SK-N-SH (cell line): ENCODE results near the gene CEP95. TPM values are rescaled to one million over a fixed set of nuclear protein-coding genes. Genes with fewer than 3 reads are reported as not detected.

Source experiments
- CTCF ChIA-PET: fragments of 300-600, 350-600 bp; formaldehyde crosslinking; extraction: SDS; loops from one replicate; lab custom pipeline; 2021; lab: Yijun Ruan, JAX
- POLR2A ChIA-PET: fragments of 350-600 bp; sonication (Branson Sonifier 250); formaldehyde crosslinking; extraction: SDS; loops from one replicate; lab custom pipeline; 2020; ENCODE audit warnings: antibody characterized with exemption, inconsistent platforms; lab: Yijun Ruan, JAX
- DNase-seq: peaks from one replicate; pipeline ENCODE4 v3.0.0; 2012
- H2AFZ ChIP-seq: fragments of 200-600 bp; sonication (generic); 2 replicates; pipeline ENCODE4 v1.8.1; 2016; ENCODE audit warnings: antibody characterized with exemption, mild to moderate bottlenecking, low read depth
- H3F3A ChIP-seq: fragments of 200-600 bp; sonication (generic); replicated peaks from 2 replicates; pipeline ENCODE3; 2016; ENCODE audit warnings: antibody characterized with exemption, mild to moderate bottlenecking; ENCODE audit not compliant: insufficient read depth
- H3K27ac ChIP-seq, 2 experiments: fragments of 200-500 bp in 1 of 2; fragments of 200-600 bp in 1 of 2; sonication (Bioruptor generic) in 1 of 2; sonication (generic), shearing (Covaris generic) in 1 of 2; 2 replicates each; pipeline versions ENCODE4 v1.5.1 to v1.6.1; 2014 to 2016; ENCODE audit warnings: low read depth in 2 of 2, inconsistent platforms in 1 of 2, low read length in 1 of 2, mild to moderate bottlenecking in 1 of 2, mixed read lengths in 1 of 2
- H3K27me3 ChIP-seq: fragments of 200-600 bp; sonication (generic), shearing (Covaris generic); 2 replicates; pipeline ENCODE4 v1.6.1; 2016; ENCODE audit warnings: mixed run types; ENCODE audit not compliant: insufficient read depth
- H3K36me3 ChIP-seq, 2 experiments: fragments of 200-500 bp in 1 of 2; fragments of 200-600 bp in 1 of 2; sonication (Bioruptor generic) in 1 of 2; sonication (generic) in 1 of 2; replicated peaks in 1 of 2; 2 replicates each; pipeline versions ENCODE3 to v1.5.1; 2014 to 2016; ENCODE audit warnings: low read length in 1 of 2, mild to moderate bottlenecking in 1 of 2; ENCODE audit not compliant: insufficient read depth in 2 of 2, control insufficient read depth in 1 of 2
- H3K4me1 ChIP-seq, 2 experiments: fragments of 200-500 bp in 1 of 2; fragments of 200-600 bp in 1 of 2; sonication (Bioruptor generic) in 1 of 2; sonication (generic), shearing (Covaris generic) in 1 of 2; 2 replicates each; pipeline versions ENCODE4 v1.5.1 to v1.6.1; 2014 to 2016; ENCODE audit warnings: low read depth in 1 of 2, low read length in 1 of 2, mixed run types in 1 of 2; ENCODE audit not compliant: insufficient read depth in 2 of 2, control insufficient read depth in 1 of 2
- H3K4me2 ChIP-seq: fragments of 200-600 bp; sonication (generic), shearing (Covaris generic); 2 replicates; pipeline ENCODE4 v1.6.1; 2017; ENCODE audit warnings: mixed run types
- H3K4me3 ChIP-seq, 2 experiments: fragments of 200-500 bp in 1 of 2; fragments of 200-600 bp in 1 of 2; sonication (Bioruptor generic) in 1 of 2; sonication (generic), shearing (Covaris generic) in 1 of 2; 2 replicates each; pipeline versions ENCODE4 v1.5.1 to v1.8.1; 2014 to 2016; ENCODE audit warnings: low read depth in 2 of 2, inconsistent platforms in 1 of 2, low read length in 1 of 2, mild to moderate bottlenecking in 1 of 2, mixed read lengths in 1 of 2, moderate library complexity in 1 of 2
- H3K79me2 ChIP-seq: fragments of 200-600 bp; sonication (generic); 2 replicates; pipeline ENCODE4 v1.8.1; 2017; ENCODE audit warnings: mild to moderate bottlenecking; ENCODE audit not compliant: insufficient read depth
- H3K9ac ChIP-seq: fragments of 200-600 bp; sonication (generic); 2 replicates; pipeline ENCODE4 v1.6.1; 2017; ENCODE audit warnings: mixed run types
- H3K9me2 ChIP-seq: fragments of 200-600 bp; sonication (generic); 2 replicates; pipeline ENCODE4 v1.6.1; 2017; ENCODE audit warnings: mixed run types
- H3K9me3 ChIP-seq: fragments of 200-600 bp; sonication (generic); 2 replicates; pipeline ENCODE4 v1.6.1; 2017; ENCODE audit warnings: mixed run types, mild to moderate bottlenecking, moderate library complexity
- H4K20me1 ChIP-seq: fragments of 200-600 bp; sonication (generic); 2 replicates; pipeline ENCODE4 v1.6.1; 2017; ENCODE audit warnings: mild to moderate bottlenecking, mixed run types; ENCODE audit not compliant: insufficient read depth
- FOSL2 ChIP-seq: IDR thresholded peaks from 2 replicates; pipeline ENCODE4 v1.4.0; 2012; ENCODE audit warnings: low read depth, mild to moderate bottlenecking, moderate library complexity, borderline replicate concordance
- GATA2 ChIP-seq: sonication (generic); formaldehyde crosslinking; IDR thresholded peaks from 2 replicates; pipeline ENCODE4 v1.5.0; 2020; ENCODE audit warnings: mild to moderate bottlenecking, missing genetic modification reagents
- MEF2A ChIP-seq: IDR thresholded peaks from 2 replicates; pipeline ENCODE4 v1.4.0; 2012; ENCODE audit warnings: low read depth, borderline replicate concordance
- RCOR1 ChIP-seq: fragments of 150-350 bp; IDR thresholded peaks from 2 replicates; pipeline ENCODE4 v1.6.1; 2017; ENCODE audit warnings: antibody characterized with exemption, low read length
- TEAD4 ChIP-seq: IDR thresholded peaks from 2 replicates; pipeline ENCODE4 v1.4.0; 2012; ENCODE audit warnings: mild to moderate bottlenecking, borderline replicate concordance; ENCODE audit not compliant: insufficient read depth
- WGBS: methylation state at CpG from one replicate; pipeline ENCODE4 v1.1.6; 2017; ENCODE audit warnings: low lambda C conversion rate; 5-methylcytosine and 5-hydroxymethylcytosine counted together
- polyA plus RNA-seq, 3 experiments: library from polyadenylated mRNA; depleted of rRNA; stranded (reverse); fragments of >200 nt; gene quantifications; 2 replicates each; pipeline ENCODE4 v1.2.3, GENCODE V29; 2012
- TF ChIP-seq, protein P1 (sequence below): fragments of 200-600 bp; sonication (generic); IDR thresholded peaks from 2 replicates; pipeline ENCODE4 v1.6.1; 2017; ENCODE audit warnings: antibody characterized with exemption, mild to moderate bottlenecking, moderate library complexity
- TF ChIP-seq, protein P2 (sequence below): IDR thresholded peaks from 2 replicates; pipeline ENCODE4 v1.4.0; 2012; ENCODE audit warnings: low read depth
- TF ChIP-seq, protein P3 (sequence below): fragments of 150-350 bp; IDR thresholded peaks from 2 replicates; pipeline ENCODE4 v1.6.1; 2016; ENCODE audit warnings: mild to moderate bottlenecking, low read depth, low read length
- TF ChIP-seq, protein P4 (sequence below): IDR thresholded peaks from 2 replicates; pipeline ENCODE4 v1.4.0; 2012; ENCODE audit warnings: low read depth, borderline replicate concordance

The CEP95 gene
- polyA plus RNA-seq, 1 of the 3 experiments (the other 2 are of a cell fraction): 30.8 TPM

DNA sequence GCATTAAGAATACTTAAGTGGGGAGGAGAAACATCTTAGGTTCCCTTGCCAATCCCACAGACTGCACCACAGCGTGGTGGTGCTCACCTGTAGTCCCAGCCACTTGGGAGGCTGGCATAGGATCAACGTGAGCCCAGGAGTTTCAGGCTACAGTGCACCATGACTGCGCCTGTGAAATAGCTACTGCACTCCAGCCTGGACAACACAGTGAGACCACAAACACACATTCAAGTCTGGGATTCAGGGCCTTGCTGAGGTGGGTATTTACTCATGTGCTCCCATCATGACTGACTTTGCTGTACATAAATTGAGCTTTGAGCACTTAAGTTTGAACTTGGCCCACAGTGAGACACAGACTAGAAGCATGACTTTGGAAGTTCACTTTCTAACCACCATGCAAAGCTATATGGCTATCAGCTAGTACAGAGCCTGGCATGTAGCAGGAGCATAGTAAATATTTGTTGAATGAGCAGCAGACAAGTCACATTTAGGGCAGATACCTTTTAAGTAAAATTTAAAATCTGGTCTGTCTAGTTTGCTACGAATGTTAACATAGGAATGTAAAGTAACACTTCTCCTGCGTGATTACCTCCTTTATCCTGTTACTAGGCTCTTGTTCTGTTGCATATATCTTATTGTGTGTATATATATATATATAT lies 33.5 kb downstream of the CEP95 start:
- Histone ChIP-seq H3K27ac (no peak overlapping the region), H3K4me1 (no peaks in the 10 kb centered on the region), H3K79me2 (peaks cover 33% of the 10 kb centered on the region), H2AFZ (no peak overlapping the region), H3K9me2 (no peaks in the 10 kb centered on the region), H3K9me3 (no peaks in the 10 kb centered on the region), H3K4me2 (no peak overlapping the region), H3K9ac (no peak overlapping the region), H3K27me3 (no peaks in the 10 kb centered on the region), H3K36me3 (peaks cover 72 to 85% of the 10 kb centered on the region in 2 experiments), H4K20me1 (no peaks in the 10 kb centered on the region; the same call in 1 of the 2 replicates), H3F3A (peaks cover 93% of the 10 kb centered on the region), H3K4me3 (no peak overlapping the region)
- no peak for TF ChIP-seq FOSL2
- TF ChIP-seq, protein P1, sequence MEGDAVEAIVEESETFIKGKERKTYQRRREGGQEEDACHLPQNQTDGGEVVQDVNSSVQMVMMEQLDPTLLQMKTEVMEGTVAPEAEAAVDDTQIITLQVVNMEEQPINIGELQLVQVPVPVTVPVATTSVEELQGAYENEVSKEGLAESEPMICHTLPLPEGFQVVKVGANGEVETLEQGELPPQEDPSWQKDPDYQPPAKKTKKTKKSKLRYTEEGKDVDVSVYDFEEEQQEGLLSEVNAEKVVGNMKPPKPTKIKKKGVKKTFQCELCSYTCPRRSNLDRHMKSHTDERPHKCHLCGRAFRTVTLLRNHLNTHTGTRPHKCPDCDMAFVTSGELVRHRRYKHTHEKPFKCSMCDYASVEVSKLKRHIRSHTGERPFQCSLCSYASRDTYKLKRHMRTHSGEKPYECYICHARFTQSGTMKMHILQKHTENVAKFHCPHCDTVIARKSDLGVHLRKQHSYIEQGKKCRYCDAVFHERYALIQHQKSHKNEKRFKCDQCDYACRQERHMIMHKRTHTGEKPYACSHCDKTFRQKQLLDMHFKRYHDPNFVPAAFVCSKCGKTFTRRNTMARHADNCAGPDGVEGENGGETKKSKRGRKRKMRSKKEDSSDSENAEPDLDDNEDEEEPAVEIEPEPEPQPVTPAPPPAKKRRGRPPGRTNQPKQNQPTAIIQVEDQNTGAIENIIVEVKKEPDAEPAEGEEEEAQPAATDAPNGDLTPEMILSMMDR: no peak
- 97% methylated on average over 5 of the region's 5 CpGs for WGBS
- POLR2A ChIA-PET: no interaction called here
- CTCF ChIA-PET: interaction anchor here (0.6 to 3.7 kb wide), 6 partner anchors 9 to 233 kb away, joined by 3 to 13 read pairs (median 3); no protein-coding TSS in a partner anchor
- DNase-seq: no peak

DNA sequence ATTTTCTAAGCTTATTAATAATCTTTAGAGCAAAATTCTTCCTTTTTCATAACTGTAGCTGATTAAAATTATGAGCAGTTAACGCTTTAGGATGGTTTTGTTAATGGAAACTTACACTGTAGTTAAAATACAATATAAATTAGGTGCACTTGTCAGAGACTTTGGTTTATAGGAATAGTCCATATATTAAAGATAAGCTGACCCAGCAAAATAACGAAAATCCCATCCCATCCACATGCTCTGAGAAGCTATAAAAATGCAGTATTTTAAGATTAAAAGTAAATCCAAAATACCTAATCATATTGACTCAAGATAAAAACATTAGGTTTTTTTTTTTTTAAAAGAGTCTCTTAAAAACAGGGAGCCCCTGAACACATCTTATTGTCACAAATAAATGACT lies 38.0 kb downstream of the CEP95 start:
- no peaks in the 10 kb centered on the region for H3K4me1 ChIP-seq
- ChIA-PET CTCF (interaction anchor here (0.6 to 3.3 kb wide), 9 partner anchors 8 to 238 kb away, joined by 3 to 18 read pairs (median 3); no protein-coding TSS in a partner anchor), POLR2A (no interaction called here)
- H3K36me3 ChIP-seq: peaks cover 65 to 89% of the 10 kb centered on the region in 2 experiments
- H3K4me3 ChIP-seq: no peak overlapping the region
- H3K4me2 ChIP-seq: no peak overlapping the region
- H3K9me3 ChIP-seq: no peaks in the 10 kb centered on the region
- H4K20me1 ChIP-seq: peaks cover 5% of the 10 kb centered on the region; the same call in 1 of the 2 replicates
- WGBS: 95% methylated on average over 2 of the region's 2 CpGs
- no peak overlapping the region for H2AFZ ChIP-seq
- H3F3A ChIP-seq: peaks cover 84% of the 10 kb centered on the region
- no peak overlapping the region for H3K27ac ChIP-seq
- H3K79me2 ChIP-seq: peaks cover 66% of the 10 kb centered on the region
- no peaks in the 10 kb centered on the region for H3K27me3 ChIP-seq
- no peak overlapping the region for H3K9ac ChIP-seq
- DNase-seq: no peak
- TF ChIP-seq, protein P2, sequence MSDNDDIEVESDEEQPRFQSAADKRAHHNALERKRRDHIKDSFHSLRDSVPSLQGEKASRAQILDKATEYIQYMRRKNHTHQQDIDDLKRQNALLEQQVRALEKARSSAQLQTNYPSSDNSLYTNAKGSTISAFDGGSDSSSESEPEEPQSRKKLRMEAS: no peak
- TF ChIP-seq TEAD4 (no peak), GATA2 (CRISPR knock-in tag) (no peak), MEF2A (no peak), RCOR1 (no peak)
- TF ChIP-seq, protein P3, sequence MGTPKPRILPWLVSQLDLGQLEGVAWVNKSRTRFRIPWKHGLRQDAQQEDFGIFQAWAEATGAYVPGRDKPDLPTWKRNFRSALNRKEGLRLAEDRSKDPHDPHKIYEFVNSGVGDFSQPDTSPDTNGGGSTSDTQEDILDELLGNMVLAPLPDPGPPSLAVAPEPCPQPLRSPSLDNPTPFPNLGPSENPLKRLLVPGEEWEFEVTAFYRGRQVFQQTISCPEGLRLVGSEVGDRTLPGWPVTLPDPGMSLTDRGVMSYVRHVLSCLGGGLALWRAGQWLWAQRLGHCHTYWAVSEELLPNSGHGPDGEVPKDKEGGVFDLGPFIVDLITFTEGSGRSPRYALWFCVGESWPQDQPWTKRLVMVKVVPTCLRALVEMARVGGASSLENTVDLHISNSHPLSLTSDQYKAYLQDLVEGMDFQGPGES: no peak
- TF ChIP-seq, protein P4, sequence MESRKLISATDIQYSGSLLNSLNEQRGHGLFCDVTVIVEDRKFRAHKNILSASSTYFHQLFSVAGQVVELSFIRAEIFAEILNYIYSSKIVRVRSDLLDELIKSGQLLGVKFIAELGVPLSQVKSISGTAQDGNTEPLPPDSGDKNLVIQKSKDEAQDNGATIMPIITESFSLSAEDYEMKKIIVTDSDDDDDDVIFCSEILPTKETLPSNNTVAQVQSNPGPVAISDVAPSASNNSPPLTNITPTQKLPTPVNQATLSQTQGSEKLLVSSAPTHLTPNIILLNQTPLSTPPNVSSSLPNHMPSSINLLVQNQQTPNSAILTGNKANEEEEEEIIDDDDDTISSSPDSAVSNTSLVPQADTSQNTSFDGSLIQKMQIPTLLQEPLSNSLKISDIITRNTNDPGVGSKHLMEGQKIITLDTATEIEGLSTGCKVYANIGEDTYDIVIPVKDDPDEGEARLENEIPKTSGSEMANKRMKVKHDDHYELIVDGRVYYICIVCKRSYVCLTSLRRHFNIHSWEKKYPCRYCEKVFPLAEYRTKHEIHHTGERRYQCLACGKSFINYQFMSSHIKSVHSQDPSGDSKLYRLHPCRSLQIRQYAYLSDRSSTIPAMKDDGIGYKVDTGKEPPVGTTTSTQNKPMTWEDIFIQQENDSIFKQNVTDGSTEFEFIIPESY: no peak
- no peaks in the 10 kb centered on the region for H3K9me2 ChIP-seq
